GM19035 (cell line): ENCODE data around the gene CASQ2.

Experiments
- ATAC-seq: cut with Tn5 transposase; IDR thresholded peaks from one replicate; pipeline ENCODE4 v1.9.1; 2021; ENCODE audit not compliant: unreplicated experiment

The CASQ2 gene

DNA sequence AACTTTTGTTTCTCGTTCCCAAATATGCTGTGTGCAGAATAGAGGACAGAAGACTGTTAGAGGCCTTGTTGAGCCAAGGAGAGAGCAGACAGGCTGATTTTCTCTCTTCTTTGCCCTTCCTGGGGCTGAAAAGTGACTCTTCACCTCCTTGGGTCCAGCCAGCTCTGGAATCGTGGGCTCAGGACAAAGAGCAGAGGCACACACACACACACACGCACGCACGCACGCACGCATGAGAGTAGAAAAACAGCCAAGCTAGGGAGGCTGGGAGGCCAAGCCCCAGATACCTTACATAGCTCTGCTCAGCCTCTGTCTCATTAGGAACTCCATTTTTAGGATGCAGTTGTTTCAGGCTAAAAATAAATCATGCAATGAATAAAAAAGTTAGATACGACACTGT is at the start of gene CASQ2:
Gene CASQ2 (minus strand): TSS at position 166 of the 400 bp plus-strand sequence. CDS start 173 bp downstream, outside the sequence.
- no peak for ATAC-seq

DNA sequence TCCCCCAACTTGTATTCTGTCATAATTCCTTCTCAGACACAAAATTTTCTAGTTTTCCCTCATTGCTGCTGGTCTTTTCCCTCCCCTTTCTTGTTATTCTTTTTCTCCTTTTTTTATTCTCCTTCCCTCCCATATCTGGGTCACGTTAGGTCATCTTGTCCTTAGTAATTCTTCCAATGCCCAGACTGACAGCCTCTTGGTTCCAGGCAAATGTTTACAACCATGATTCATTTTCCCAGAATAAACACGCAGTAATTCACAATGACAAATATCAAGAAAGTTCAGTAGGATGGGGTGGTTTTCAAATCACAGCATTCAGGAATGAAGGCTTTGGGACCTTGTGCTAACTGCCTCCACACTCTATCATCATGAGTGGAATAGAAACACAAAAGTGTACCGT is 47.2 kb upstream of the CASQ2 start:
- ATAC-seq = no peak

DNA sequence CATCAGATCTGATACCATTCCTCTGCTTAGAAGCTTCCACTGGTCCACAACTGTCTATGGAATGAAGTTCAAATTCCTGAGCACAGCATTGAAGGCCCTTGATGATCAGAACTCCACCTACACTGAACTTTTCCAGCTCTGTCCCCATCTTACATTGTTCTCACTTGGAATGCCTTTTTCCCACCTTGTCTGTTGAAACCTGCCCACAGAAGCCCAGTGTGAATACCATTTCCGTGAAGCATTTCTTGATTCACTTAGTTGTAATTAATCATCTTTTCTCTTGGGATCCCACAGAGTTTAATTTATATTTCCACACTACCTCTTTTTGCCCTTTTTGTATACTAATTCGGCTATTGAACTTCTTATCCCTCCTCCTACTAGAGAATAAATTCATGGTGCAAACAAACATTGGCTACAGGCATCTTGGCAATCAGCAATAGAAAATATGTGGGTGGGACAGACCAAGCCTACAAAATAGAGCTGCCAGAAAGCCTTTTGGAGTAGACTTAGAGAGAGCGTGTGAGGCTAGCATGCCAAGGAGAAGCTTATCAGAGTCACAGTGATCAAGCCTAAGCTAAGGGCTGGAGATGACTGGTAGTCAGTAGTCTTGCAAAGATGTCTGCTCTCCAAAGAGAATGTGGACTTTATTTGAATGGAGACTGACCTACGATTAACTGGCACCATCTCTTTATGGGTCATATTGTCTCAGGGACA is 46.3 kb upstream of the CASQ2 start:
- ATAC-seq = no peak

DNA sequence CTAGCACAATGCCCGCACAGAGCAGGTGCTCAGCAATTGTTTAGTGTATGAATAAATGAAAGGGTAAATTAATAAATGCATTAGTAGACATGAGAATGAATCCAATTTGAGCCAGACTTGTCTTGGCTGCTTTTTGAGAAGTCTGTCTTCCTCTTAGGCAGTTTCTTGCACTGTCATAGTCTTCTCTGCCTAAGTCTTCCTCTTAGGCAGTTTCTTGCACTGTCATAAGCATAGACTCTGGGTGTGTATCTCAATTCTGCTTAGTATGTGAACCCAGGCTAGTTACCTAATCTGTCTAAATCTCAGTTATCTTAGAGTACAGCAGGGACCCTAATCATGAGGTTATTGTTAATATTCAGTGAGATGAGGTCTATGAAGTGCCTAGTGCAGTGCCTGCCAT is 45.2 kb upstream of the CASQ2 start:
- ATAC-seq = no peak

DNA sequence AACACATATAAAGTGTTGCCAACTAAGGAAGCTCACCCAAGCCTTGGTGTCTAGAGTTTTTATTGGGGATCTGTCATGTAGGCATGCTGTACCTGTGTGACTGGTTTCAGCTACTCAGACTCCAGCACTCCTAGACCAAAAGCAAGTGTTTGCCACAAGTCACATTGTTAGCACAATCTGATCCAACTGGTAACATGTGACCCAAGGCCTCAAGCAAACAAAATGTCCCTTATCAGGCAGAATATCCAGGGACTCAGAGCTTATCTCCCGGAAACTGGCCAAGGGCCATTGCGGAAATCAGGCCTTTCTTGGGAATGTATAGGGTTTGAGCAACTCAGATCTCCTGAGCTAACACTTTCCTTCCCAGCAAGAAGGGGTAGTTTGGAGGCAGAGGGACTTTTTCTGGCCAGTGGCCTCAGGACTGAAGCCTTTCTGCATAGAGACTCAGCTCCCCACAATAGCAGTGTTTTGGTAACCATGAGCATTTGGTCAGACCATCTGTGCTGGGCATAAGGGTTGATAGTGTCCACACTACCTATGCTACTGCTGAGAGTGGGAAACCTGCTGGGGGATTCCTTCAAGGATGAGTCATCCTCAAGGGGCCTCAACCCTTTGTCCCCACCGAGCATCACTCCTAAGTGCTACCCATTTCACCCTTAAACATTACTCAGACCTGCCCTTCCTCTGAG is 42.8 kb upstream of the CASQ2 start:
- no peak for ATAC-seq

DNA sequence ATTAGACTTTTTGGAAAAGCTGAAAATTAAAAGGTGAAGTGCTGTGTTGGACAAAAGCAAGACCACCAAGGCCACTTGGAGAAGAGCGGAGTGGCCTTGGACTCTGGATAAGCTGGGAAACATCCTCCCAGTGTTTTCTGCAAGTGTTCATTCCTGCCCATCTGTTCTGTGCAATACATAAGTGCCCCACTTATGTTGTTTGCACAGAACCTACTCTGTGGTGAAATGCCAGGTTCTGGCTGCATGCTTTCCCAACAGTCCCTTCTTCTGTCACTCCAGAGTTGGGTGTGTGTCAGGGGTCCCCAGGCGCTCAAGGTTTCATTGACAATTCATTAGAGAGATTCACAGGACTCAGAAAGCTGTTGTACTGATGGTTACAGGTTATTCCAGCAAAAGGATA is 42.1 kb upstream of the CASQ2 start:
- ATAC-seq = no peak

DNA sequence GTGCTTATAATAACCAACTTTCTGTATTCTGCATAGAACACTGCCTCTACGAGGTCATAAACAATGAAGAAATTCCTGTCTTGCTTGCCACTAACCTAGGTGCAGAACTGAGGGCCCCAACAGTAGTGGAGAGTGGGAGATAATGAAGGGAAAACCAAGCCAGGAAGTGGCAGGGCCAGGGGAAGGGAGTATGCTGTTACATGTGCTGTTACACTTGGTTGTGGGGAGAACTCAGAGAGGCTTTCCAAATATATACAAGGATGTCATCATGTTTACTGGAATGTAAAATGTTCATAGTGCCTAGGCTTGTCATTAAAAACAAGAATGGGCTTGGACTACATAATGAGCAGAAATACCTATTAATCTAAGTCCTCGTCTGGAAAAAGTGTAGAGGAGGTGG is 41.3 kb upstream of the CASQ2 start:
- ATAC-seq = no peak

DNA sequence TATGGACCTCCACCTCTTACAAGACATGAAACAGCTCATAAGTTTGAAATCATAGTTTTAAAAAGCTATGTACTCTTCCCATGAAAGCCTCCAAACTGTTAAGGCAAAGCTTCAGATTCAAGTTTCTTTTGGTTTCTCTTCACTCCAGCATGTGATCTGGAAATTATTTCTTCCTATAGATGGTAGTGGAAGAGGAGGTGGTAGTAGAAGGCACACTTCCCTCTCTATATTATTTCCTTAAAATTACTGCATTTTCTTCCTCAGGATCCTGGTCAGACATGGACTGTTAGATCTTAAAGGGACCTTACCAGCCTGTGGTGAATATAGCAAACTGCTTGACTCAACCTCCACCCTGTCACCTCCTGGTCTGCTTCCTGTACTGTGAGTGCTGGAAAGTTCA is 40.6 kb upstream of the CASQ2 start:
- no peak for ATAC-seq

DNA sequence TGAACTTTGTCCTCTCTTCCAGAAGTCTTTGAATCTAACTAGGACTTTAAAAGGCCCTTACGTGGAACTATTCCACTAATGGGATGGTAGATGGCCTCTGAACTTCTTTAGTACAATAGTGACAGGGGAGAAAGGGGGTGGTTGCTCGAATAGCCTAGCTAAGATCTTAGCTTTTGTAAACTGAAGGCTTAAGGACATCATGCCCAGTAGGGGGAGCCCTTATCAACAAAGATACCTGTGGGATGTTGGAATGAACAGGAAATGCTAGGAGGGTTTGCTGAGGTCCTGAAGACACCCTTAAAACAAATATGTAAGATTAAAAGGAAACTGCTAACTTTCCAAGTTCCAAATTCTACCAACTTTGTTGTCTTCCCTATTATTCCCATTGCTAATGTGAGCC is 39.2 kb upstream of the CASQ2 start:
- no peak for ATAC-seq

DNA sequence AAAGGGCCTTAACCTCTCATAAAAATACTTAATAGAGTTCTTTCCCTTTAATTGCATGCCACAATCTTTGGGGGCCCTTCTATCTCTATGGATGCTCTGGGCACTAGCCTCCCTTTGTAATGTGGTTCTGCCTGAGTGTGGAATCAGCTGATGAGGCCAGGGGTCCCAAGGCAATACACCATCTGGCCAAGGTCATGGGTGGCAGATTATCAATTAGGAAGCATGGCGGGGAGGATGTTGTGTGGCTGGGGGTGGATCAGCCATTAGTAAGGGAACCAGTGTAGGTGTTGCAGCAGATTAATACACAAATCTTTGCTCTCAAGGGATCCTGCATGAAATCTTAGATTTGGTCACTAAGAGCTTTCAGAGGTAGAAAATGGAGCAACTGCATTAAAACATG is 37.1 kb upstream of the CASQ2 start:
- no peak for ATAC-seq

DNA sequence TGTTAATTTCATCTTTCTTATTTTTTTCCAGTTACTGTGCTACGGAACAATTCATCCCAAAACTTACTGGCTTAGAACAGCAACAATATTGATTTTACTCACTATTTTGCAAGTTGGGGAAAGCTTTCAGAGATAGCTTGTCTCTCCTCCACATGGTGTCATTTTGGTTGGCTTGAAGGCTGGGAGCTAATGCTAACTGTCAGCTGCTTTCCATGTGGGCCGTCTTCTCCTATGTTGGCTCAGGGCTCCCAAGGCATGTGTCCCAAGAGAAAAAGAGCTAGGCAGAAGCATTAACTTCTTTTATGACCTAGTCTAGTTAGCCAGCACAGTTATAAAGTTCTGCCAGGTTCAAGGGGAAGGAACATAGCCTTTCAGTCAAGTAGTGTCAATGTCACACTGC is 33.9 kb upstream of the CASQ2 start:
- ATAC-seq = no peak

DNA sequence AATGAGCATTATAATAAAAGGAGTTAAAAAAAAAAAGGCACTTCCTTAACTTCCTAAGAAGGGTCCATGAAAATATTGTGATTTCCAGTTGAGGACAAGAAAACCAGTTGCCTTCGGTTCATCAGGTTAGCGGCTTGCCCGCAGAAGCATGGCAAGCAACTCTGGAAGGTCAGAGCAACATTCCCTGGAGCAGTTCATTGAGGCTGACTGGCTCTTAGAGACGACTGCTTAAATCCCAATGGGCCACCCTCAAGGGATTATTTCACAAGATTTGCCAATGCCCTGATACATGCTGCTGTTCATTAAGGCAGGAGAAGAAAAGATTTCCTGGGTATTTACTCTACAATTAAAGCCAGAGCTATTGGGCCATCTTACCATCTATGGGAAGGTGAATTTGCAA is 29.0 kb upstream of the CASQ2 start:
- no peak for ATAC-seq

DNA sequence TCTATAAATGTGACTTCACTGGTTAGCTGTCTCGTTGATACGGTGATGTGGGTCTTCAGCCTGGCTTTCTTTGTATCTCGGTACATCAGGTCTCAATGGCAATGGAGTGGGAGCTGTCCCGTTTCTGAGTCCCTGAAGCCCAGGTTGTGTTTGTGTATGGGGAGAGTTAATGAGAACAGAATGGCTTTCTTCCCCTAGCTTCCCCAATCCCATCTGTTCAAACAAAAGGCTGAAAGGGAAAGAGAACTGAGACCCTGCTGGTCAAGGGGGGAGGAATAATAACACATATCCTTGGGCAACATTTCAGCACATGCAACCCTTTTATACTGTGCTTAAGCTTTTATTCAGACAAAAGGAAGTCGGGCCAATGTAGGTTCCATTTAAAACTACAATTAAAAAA is 28.4 kb upstream of the CASQ2 start:
- no peak for ATAC-seq

DNA sequence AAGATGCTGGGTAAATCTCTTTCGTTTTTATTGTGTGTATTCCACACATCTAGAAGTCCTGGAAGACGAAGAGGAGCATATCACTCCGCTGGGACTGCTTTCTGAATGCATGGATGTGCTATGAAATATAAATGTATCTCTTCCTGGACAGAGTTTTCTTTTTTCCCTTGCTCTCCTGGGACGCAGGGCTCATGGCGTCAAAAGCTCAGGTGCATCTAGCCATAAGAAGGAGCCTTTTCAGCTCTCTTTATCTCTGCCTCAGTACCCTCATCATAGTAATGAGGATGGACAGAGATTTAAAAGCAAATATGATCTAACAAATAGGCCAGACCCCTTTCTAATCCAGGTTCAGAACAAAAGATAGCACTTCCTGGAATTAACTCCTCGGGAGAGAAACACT is 27.5 kb upstream of the CASQ2 start:
- no peak for ATAC-seq

DNA sequence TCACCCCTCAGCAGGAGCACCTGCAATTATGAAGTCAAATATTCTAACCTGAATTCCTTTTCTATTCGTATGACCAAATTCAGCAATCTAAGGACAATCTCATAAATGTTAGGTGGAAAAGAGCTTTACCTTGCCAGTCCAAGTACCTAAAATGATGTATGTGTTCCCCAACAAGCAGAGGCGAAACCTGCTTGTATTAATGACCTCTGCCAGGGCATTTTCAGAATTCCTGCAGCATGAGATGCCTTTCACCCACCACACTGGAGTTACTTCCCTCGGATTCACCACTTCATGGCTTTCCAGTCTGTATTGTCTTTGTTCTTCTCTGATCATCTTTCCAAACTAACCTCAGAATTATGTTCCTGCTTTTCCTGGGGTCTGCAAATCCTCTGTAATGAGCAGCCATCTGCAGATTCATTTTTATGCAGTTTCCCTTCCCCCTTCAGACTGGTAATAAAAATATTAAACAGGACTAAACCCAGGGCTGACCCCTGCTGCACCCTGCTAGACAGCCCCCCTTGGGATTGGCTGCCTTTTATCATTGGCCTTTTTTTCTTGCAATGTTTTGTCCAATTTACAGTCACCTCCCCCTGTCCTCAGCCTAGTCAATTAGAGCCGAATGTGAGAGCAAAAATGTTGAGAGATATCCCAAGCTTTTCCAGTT is 26.6 kb upstream of the CASQ2 start:
- no peak for ATAC-seq

DNA sequence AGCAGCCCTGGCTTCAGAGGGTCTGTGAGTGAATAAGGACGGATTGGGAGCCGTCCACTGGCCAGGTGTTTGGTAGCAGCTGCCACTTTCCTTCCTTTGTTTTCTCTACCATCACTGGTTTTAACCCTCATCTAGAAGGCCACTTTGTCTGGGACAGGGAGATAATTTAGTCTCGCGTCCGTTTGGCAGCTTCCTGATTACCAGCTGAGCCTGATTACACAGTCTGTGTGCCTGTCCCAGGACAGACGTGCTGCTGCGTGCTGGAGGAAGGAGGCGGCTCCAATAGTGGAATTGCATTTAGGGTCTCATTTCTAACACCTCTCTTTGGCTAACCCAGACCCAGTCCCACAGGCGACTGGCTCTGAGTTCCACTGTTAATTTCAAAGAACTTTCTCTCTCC is 24.6 kb upstream of the CASQ2 start:
- ATAC-seq = no peak

DNA sequence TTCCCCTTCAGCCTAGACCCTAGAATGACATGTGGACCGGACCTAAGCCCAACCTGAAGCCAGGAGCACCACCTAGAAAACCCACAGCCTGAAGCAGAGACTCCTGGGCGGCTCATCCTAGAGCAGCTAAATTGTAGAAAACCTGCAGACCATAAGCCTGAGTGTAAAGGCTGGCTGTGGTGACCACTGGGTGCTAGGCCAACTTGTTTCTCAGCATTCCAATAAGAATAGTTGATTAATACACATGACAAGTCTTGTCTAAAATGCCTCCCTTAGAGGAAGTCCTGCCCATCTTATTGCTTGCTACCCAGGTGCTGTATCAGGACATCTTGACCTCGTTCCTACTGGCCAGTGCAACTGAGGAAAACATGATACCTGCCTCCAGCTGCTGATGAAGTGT is 23.3 kb upstream of the CASQ2 start:
- no peak for ATAC-seq

DNA sequence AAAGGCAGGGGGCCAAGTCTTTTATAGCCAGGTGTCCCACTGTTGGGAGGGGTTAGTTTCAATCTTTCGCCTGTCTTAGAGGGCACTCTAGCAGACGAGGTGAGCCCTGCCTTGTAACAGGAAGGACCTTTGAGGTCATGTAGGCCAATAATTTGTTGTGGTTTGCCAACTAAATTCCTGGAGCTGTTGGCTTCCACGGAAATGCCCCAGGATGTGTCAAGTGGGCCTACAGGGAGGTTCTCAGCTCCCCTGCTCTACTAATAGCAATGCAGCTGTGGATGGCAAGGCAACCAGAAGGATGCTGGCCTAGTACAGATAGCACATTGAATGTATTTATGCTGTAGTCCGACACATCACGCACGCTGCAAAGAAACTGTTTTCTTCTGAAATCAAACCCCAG is 22.3 kb upstream of the CASQ2 start:
- ATAC-seq = no peak

DNA sequence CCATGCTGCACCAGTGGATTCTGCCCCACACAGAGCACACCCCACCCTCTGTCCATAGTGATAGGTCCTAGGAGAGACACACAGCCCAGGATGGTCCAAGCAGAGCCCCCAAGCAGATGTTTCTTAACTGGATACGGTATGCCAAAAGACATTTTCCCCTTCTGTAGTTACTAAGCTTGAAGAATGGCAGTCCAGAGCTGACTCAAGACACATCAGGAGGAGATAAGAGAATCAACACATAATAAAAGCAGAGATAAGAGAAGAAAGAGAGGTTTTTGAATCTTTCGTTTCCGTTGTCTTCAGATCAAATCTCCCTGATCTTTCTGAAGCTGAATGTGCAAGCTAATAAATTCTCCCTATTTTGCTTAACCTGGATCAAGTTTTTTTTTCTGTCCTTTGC is 21.8 kb upstream of the CASQ2 start:
- no peak for ATAC-seq

DNA sequence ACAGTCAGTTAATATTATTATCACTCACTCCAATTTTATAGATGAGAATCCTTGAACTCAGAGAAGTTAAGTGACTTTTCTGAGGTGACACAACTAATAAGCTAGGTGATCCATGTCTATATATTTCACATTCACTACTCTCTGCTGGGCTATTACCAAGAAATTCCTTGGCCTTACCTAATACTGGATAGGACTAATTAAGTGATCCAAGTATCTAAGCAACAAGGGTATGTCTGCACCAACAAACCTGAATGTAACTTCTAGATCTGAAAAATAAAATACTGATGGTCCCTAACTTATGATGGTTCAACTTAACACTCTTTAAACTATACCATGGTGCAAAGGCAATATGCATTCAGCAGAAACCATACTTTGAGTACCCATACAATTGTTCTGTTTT is 14.8 kb upstream of the CASQ2 start:
- no peak for ATAC-seq

DNA sequence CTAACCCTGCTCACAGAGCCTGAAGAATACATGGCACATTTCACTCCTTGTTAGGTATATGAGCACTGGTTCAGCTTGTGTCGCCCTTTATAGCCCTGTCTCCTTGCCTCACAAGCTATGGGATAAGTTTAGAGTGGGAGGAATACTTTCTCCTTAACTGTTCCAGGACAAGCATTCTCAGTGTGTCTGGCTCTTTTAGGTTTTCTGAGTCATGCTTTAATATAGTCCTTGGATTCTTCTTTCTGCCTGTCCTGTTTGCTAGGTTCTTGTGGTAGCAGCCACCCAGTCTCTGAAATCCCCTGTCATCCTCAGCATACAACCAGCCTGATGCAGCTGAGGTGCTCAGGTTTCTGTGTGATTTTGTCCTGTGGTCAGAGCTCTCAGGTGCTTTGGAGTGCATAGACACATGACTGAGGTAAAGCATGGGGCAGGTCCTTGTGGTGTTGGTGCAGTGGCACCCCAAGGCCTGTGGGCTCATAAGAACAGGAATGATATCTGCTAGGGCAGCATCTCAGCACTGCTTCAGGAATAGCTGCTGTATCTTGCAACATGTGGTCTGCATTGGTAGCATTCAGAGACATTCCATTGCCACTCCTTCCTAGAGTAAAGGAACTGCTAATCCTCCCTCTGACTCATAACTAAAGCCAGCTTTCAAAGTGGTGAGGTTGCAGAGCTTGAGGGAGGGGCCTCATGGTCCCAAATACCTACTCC is 14.2 kb upstream of the CASQ2 start:
- no peak for ATAC-seq

DNA sequence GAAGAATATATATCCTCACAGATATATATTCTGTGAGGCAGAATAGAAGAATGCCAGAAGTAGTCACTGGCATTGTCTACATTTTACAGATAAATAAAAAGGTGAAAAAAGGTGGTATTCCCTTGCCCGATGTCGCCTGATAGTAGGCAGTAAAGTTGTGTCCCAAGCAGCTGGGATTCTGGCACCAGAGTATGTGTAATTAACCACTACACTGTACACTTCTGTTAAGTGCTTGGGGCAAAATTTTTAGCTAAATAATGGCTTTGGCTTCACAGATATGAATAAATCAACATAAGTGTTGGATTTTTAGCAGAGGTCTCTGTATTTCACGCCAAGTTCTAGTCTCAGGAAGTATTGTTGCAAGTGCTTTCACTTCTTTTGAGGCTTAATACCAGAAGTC is 13.3 kb upstream of the CASQ2 start:
- ATAC-seq = no peak
